Thyroid gland (tissue), 4 donors: Measurements from ENCODE around the gene SEC24D. TPM values are rescaled to one million over a fixed set of nuclear protein-coding genes. Genes with fewer than 3 reads are reported as not detected.

Experiments
- DNase-seq, 2 donors: peaks; one replicate each; pipeline ENCODE4 v3.0.0-alpha.2; 2019
- H3K27ac ChIP-seq, 3 donors: fragments of 200-600 bp; sonication (generic); 1 replicate in 2 of 3; 2 replicates in 1 of 3; pipeline ENCODE4 v1.5.1; 2016 to 2019; ENCODE audit warnings: mild to moderate bottlenecking in 1 of 3, moderate library complexity in 1 of 3
- H3K27me3 ChIP-seq: fragments of 200-600 bp; sonication (generic); one replicate; pipeline ENCODE4 v1.5.1; 2019
- H3K36me3 ChIP-seq, 2 donors: fragments of 200-600 bp; sonication (generic); one replicate each; pipeline ENCODE4 v1.5.1; 2016 to 2019
- H3K4me1 ChIP-seq, 2 donors: fragments of 200-600 bp; sonication (generic); one replicate each; pipeline ENCODE4 v1.5.1; 2017 to 2019
- H3K4me3 ChIP-seq, 3 donors: fragments of 200-600 bp; sonication (generic); replicated peaks in 1 of 3; 1 replicate in 2 of 3; 2 replicates in 1 of 3; pipeline ENCODE4 v1.5.1; 2016; ENCODE audit warnings: mild to moderate bottlenecking in 1 of 3
- H3K9me3 ChIP-seq: fragments of 200-600 bp; sonication (generic); one replicate; pipeline ENCODE4 v1.5.1; 2017
- CTCF ChIP-seq, 6 experiments: fragments of 200-600 bp in 3 of 6; fragments of 450-650 bp in 3 of 6; sonication (generic) in 3 of 6; IDR thresholded peaks; one replicate each; pipeline ENCODE4 v1.5.1; 2016 to 2019; ENCODE audit warnings: antibody characterized with exemption in 6 of 6, mild to moderate bottlenecking in 2 of 6, inconsistent platforms in 1 of 6, moderate library complexity in 1 of 6
- POLR2A ChIP-seq, 2 donors: fragments of 450-650 bp; IDR thresholded peaks; one replicate each; pipeline ENCODE4 v1.6.1; 2017; ENCODE audit warnings: antibody characterized with exemption in 2 of 2, mild to moderate bottlenecking in 2 of 2, moderate library complexity in 1 of 2
- WGBS, 2 donors: methylation state at CpG; one replicate each; pipeline ENCODE4 v1.1.5; 2017; 5-methylcytosine and 5-hydroxymethylcytosine counted together
- intact Hi-C: fragments of 100-400 bp; cut with DNase I; formaldehyde crosslinking; loops from one replicate; pipeline ENCODE4 v1.15.1; 2023
- total RNA-seq, 4 donors: library from RNA; depleted of rRNA; stranded (reverse); fragments of >200 nt; gene quantifications; one replicate each; pipeline ENCODE4 v1.2.3, GENCODE V29; 2016

Gene SEC24D
- total RNA-seq, 4 donors from 2014 or later, result 56.3 to 120 (median 80.4) TPM

DNA sequence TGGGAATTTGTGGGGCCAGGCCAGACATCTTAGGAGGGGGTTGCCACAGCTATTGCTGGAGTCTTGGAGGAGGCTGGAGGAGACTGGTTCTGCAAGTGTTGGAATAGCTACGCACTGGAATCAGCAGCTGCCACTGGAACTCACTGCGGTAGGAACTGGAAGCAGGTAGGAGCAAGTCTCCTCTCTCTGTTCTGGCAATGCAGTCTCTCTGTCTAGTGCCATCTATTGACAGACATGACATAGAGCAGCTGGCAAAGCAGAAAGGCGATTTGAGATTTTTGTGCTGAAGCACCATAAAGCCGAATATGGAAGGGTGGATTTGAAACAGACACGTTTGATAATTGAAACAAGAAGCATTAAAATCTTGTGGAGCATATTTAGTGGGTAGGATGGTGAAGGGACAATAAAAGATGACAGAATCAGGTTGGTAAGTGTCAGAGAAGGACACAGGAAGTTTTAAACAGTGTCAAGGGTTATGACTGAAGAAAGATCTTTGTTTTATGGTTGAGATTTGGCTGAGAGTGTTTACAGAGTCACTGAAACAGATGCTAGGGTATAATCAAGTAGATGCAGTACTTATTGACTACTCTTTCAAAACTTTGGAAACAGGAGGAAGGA, 29.3 kb upstream of the SEC24D start:
- Histone ChIP-seq H3K36me3 (no peaks in the 10 kb centered on the region), H3K4me3 (no peak overlapping the region), H3K4me1 (no peaks in the 10 kb centered on the region), H3K9me3 (no peaks in the 10 kb centered on the region), H3K27me3 (no peaks in the 10 kb centered on the region), H3K27ac (no peak overlapping the region)
- 11 to 17% methylated on average over 5 of the region's 5 CpGs for WGBS, 2 donors
- intact Hi-C loops, result no loop called here
- TF ChIP-seq POLR2A (IDR thresholded peaks at IDR 0.05) (no peak), CTCF (IDR thresholded peaks at IDR 0.05) (peak; percentile 20 to 80 (median 70))
- DNase-seq, result peak; percentile 56 to 71

DNA sequence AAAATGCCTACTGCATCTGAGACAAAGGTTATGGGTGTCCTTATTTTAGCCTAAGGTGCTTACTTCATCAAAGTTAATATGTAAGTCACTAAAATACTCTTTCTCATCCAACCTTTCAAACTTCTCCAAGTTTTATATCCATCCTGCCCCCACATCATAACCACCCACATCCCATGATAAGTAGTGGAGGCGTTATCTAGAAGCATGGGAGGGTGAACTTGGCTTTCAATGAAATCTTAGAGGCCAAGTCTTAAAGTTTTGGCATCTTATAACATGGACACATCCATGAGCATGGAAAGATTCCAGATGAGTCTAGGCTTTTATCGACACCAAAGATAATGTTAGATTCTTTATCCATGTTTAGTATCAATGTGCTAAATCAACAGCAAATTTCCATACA, 22.9 kb upstream of the SEC24D start:
- TF ChIP-seq POLR2A (IDR thresholded peaks at IDR 0.05) (no peak), CTCF (IDR thresholded peaks at IDR 0.05) (no peak)
- no peaks in the 10 kb centered on the region for H3K27me3 ChIP-seq
- DNase-seq, result no peak
- 88 to 89% methylated on average over 2 of the region's 2 CpGs for WGBS, 2 donors
- H3K9me3 ChIP-seq, result no peaks in the 10 kb centered on the region
- H3K4me1 ChIP-seq, result no peaks in the 10 kb centered on the region
- H3K36me3 ChIP-seq, result no peaks in the 10 kb centered on the region
- no peak overlapping the region for H3K4me3 ChIP-seq
- intact Hi-C loops, result no loop called here
- H3K27ac ChIP-seq, result no peak overlapping the region

DNA sequence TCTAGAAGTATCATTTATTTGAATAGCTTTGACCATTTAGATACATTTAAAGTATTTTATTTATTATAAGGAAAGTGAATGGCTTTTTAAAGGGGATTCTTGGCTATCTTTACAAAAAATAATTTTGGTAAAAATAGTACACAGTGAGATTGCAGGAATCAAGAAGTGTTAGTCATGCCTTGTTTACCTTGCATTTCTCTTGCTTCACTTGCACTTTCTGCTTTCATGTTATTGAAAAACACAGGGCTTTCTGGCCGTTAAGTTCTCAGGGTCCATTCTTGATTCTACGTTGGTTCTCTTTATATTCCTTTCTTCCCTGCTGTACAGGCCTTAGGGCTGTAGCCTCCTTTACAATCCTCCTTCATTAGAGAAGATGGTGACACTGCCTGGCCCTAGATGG, 21.8 kb upstream of the SEC24D start:
- no peaks in the 10 kb centered on the region for H3K36me3 ChIP-seq
- no peaks in the 10 kb centered on the region for H3K9me3 ChIP-seq
- H3K27me3 ChIP-seq, result no peaks in the 10 kb centered on the region
- intact Hi-C loops, result no loop called here
- DNase-seq, result no peak
- TF ChIP-seq CTCF (IDR thresholded peaks at IDR 0.05) (no peak), POLR2A (IDR thresholded peaks at IDR 0.05) (no peak)
- no peak overlapping the region for H3K4me3 ChIP-seq
- H3K4me1 ChIP-seq, result no peaks in the 10 kb centered on the region
- H3K27ac ChIP-seq, result no peak overlapping the region
- 79 to 86% methylated on average over 2 of the region's 2 CpGs for WGBS, 2 donors

DNA sequence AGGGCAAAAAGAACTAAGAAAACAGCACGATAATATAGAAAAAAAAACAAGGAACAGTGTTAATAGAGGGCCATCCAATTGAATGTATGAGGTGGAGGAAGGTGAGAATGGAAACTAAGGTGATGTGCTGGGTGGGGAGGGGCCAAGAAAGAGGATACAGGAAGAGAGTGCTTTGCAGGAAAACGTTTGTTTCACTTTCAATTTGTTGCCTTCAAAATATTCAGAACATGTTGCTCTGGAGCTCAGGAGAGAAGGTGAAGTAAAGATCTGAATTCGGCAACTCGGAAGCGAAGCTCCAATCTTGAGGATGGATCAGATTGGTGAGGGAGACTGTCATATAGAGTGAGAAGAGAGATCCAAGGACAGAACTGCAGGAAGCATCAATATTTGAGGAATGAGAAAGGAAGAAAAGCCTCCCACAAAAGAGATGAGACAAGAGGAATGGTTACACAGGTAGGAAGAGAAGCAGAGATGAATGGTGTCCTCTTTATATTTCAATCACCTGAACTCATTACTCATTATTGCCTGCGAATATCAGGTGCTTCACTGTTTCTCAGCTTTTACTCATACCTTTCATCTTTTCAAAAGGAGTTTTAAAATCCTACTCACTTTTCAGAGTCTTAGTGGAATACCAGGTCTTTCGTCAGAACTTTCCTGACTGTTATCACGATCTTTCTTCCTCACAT, 14.7 kb upstream of the SEC24D start:
- Histone ChIP-seq H3K27ac (no peak overlapping the region), H3K27me3 (no peaks in the 10 kb centered on the region), H3K4me1 (peaks cover 0 to 3% of the 10 kb centered on the region in 2 donors), H3K9me3 (no peaks in the 10 kb centered on the region), H3K4me3 (peak overlapping the region; percentile 13 to 51 (median 22)), H3K36me3 (no peaks in the 10 kb centered on the region)
- 33 to 34% methylated on average over 8 of the region's 8 CpGs for WGBS, 2 donors
- intact Hi-C loops, result no loop called here
- no peak for TF ChIP-seq CTCF (IDR thresholded peaks at IDR 0.05)
- no peak for TF ChIP-seq POLR2A (IDR thresholded peaks at IDR 0.05)
- peak; percentile 13 to 27 for DNase-seq

GRCh38 chr4:118849867-118850487, 14.1 kb upstream of the SEC24D start:
- intact Hi-C loops, result no loop called here
- Histone ChIP-seq H3K4me1 (peaks cover 0 to 3% of the 10 kb centered on the region in 2 donors), H3K27ac (no peak overlapping the region), H3K4me3 (peak overlapping the region in 2 of 3 donors; percentile 13 to 22), H3K9me3 (no peaks in the 10 kb centered on the region), H3K27me3 (no peaks in the 10 kb centered on the region), H3K36me3 (no peaks in the 10 kb centered on the region)
- no peak for DNase-seq
- 84 to 87% methylated on average over 2 of the region's 2 CpGs for WGBS, 2 donors
- no peak for TF ChIP-seq CTCF (IDR thresholded peaks at IDR 0.05)
- TF ChIP-seq POLR2A (IDR thresholded peaks at IDR 0.05), result no peak
